Islet of Langerhans (tissue), 1 donor: ENCODE measurements around the gene CCDC182.
A peak's percentile ranks its signal among the peaks of the same experiment; 100 is the strongest.

Experiments used
- FAIRE-seq: peaks from one replicate; lab custom pipeline; 2011; peaks lifted over from hg19 to GRCh38; lab: Jason Lieb, UNC

Gene CCDC182

DNA sequence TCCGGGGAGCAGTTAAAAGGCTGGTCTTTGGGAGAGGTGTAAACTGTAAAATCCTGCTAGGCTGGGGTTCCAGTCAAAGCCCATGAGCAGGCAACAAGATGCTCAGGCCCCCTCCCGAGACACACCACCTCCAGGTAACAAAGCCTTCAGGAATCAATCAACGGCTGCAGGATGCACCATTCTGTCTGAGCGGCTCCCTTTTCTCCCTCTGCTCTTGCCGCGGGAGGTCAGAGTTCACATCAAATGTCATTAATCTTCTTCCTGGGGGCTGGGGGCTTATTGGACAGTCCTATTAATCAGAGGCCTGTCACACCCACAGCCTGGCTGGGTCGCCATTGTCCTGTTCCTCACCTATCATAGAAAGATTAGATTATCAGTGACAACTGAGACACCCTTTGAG lies 11.9 kb upstream of the CCDC182 start:
- no peak for FAIRE-seq

DNA sequence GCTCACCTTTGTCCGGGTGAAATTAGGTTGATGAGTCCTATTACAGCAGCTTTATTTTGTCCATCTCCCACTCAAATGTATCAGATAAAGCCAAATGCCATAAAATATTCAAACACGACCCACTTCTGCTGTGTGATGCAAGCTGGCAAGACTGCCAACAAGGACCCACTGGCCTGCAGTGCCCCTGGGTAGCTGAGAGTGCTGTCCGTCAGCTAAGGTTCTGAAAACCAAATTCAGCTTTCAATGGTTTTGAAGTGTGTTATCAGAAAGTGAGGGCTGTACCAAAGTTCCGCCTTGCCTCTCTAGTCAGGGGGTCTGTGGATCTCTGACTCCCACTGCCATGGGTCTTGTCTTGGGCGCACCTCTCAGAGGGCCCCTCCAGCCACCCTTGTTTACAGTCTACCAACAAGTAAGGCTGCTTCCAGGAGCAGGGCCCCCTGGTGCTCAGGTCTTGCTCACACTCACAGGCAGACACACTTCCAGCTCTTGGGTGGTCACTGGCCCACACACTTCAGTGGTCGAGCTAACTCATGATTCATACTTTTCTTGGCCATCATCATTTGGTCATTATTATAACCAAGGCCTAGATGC lies 10.5 kb upstream of the CCDC182 start:
- no peak for FAIRE-seq

DNA sequence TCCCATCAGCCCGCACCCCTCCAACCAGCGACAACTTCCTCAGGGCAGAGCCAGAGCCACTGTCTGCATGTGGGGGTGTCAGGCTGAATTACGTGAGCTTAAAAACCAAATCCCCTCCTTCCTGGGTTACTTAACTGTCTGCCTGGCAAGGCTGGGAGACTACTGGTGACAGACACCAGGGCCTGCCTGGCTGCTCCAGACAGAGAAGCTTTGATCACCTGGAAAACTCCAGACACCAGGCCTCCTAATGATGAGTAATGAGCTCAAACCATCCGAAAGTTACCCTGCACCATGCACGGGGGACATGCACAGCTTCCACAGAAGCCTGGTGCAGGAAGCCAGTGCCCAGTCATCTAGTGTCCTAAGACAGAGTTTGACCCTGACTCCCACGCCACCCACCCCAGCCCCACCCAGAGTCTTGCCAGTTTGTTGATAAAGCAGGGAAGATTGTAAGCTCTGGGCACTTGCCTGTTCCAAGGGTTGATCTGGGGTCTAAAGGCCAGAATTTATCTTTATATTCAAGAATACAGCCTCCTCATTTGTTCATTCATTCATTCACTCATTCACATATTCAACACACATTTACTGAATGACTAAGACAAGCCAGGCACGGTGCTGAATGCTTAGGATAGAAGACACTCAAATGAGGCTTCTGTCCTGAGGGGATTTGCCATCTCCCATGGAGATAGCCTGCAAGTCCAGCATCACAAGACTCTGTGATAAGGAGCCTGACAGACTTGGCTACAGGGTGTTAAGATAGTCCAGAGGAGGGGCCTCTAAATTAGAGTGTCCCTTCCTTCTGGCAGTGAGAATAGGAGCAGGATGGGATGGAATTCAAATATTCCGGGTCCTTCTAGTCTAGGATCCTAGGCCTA lies 7.2 kb upstream of the CCDC182 start:
- FAIRE-seq, result no peak

DNA sequence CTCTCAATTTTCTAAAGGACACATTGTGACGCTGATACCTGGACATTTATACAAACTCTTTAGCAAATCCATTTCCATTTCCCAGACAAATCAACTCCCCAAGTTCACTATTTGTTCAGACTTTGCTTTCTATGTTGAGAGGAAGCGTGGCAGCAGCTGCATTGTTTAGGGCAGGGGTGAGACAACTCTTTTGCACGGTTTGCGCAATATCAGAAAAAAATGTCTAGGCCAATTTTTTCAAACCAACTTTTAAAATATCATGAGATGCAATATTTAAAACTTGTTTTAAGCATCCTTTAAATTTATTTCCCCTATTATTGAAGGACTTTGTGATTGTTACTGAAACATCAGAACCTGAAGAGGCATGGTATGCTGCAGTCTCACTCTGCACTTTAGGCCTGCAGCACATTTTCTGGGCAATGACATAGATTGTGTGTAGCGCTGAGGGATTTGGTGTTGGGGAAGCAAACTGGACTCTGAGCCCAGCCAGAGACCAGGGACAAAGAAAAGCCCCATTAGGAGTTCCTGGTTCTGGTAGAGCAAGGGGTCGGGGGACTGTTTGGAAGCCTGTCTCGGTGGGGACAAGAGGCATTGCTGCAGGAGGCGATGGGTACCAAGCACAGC lies 6.4 kb upstream of the CCDC182 start:
- no peak for FAIRE-seq

DNA sequence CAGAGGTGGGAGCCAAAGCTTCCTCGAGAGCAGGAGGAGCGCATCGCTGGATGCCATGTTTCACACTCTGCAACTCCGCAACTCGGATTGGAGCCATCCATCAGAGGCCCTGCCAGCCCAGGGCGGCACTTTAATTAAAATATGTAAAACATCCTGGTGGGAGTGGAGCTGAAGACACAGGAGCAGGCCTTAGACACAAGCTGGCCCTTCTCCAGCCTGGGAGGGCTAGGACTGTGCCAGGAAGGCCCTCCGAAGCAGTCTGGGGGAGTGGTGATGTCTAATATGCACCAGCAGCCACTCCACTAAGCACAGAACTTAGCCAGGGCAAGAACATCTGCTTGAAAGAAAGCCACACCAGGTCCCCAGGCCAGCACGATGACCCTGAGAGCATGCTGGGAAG lies 5.8 kb upstream of the CCDC182 start:
- FAIRE-seq, result no peak

DNA sequence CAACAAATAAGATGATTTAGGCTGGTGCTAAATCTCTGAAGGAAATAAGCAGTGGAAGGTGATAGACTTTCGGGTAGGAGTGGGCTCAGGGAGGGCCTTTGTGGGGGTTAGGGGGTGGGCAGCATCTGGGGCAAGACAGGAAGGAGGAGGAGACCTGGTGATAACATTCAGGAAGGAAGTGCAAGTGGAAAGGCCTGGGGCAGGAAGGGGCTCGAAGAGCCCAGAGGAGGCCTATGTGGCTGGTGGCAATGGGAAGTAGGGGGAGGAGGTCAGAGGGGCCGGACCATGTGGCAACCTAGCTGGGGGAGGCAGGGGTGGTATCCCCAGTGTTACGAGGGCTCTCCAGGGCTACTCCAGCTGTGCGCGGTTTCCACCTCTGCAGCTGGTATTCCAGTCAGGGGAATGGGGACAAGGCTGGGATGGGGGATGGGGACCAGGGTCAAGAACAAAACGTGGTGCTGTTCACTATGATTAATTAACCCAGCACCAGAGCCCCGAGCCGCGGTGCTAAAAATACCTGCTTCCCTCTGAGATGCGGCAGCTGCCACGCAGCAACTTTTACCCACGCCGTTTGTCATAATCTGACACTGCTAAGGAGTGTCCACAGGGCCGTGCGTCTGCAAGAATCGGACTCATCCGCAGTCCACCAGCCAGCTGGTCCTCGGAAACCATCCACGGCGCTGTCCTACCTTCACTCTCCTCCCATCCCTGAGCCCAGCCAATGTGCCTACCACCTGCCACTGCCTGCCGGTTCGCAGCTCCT lies 5.2 kb upstream of the CCDC182 start:
- FAIRE-seq, result no peak

DNA sequence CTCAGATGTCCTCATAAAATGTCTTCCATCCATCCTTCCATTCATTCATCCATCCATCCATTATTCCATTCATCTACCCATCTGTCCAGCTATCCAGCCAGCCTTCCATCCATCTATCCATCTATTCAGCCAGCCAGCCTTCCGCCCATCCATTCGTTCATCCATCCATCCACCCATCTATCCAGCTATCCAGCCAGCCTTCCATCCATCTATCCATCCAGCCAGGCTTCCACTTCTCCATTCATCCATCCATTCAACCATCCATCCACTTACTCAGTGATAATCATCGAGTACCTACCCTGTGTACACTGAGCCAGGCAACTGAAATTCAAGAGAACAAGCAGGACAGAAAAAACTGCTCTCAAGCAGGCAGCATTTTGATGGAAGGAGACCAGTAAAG lies 4.6 kb upstream of the CCDC182 start:
- FAIRE-seq, result no peak

DNA sequence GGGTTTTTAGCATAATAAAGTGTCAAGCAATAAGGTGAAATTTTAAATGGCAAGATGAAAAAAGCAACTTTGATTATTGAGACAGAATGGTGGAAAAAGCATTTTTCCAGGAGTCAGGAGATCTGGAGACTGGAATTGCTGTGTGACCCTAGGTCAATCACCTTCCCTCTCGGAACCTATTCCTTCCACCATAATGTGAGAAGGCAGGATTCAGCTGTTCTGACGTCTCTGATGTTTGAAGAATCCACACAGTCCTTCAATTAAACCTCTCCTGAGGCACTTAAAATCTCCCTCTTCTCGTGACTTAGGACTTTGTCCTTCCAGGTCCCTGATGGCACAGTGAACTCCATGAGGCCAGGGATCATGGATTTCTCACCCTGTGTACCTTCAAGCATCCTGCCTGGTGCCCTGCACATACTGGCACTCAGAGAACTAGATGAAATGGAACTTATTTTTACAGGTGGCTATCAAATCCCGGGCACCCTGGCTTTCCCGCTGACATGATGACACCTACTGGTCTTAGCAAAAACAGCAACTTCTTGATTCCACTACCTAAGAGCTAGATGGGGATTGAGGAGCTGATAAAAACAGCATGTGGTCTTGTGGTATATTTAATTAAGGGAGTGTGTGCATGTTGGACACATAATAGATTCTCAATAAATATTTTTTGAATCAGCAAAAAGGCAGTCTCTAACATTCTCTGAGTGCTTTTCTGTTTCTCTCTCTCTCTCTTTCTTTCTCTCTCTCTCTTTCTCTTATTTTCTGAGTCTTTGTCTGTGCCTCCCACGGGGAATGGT lies 2.3 kb upstream of the CCDC182 start:
- peak; percentile 79 for FAIRE-seq

DNA sequence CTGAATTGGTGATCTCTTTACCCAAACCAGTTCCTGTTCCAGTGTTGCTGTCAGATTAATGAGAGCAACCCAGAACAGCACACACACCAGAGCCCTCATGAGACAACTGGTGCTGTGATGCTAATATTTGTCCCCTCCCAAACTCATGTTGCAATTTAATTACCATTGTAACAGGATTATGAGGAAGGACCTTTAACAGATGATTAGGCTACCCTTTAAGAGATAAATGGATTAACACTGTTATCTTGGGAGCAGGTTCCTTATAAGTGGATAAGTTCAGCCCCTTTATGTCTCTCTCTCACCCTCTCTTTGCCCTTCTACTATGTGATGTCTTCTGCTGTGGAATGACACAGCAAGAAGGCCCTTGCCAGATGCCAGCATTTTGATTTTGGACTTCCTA lies 1.1 kb upstream of the CCDC182 start:
- FAIRE-seq, result no peak

DNA sequence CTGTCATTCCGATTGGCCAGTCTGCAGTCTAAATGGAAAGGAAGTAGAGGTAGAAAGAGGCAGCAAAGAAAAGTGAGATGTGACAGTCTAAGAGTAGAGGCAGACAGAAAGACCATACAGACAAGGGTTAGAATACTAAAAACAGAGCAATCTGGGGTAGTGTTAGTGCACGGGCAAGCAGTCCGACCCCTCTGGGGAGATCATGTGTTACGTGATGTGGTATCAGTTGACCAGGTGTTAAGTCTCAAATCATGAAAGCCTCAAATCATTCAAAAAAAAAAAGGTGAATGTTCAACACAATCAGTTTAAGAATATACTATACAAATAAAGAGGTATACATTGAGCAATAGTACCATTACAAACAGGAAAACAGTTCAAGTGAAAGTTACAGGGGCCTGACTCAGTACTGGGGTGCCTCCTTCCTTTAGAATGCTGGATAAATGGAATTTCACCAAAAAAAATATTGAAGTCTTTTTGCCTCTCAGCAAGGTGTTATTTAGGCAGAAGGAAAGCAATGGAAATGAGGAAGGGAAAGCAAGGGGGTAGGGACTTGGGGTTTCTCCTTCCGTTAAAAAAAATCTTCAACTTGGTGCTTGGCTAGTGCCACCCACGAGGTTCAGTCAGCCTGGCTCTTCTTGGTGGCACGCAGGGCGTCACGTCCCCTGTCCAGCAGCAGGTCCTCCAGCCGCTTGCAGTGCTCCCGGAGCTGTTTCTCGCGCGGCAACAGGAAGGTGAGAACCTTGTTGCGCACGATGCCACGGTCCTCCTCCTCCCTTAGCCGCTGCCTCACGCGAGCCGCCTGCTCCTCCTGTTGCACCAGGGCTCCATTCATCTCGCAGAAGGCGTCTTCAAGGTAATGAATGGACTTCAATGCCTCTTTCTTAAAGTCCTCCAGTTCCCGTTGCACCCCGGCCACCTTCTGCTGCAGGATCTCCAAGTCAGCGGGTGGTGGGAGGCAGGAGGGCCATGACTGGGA lies 616 bp downstream of the CCDC182 start:
- no peak for FAIRE-seq

DNA sequence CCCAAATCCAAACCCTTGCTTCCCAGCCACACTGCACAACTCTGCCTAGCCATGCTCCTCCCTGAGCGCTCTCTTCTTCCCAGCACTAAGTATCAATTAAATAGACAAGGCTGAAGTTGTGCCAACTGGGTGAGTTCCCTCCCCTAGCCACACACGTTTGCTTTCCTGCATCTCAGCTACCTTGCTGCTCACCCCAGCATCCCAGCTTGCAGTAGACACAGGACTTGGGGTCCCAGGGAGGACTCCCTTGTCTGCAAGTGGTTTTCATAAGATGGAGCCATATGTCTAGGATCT lies 4.9 kb downstream of the CCDC182 start:
- FAIRE-seq, result no peak

DNA sequence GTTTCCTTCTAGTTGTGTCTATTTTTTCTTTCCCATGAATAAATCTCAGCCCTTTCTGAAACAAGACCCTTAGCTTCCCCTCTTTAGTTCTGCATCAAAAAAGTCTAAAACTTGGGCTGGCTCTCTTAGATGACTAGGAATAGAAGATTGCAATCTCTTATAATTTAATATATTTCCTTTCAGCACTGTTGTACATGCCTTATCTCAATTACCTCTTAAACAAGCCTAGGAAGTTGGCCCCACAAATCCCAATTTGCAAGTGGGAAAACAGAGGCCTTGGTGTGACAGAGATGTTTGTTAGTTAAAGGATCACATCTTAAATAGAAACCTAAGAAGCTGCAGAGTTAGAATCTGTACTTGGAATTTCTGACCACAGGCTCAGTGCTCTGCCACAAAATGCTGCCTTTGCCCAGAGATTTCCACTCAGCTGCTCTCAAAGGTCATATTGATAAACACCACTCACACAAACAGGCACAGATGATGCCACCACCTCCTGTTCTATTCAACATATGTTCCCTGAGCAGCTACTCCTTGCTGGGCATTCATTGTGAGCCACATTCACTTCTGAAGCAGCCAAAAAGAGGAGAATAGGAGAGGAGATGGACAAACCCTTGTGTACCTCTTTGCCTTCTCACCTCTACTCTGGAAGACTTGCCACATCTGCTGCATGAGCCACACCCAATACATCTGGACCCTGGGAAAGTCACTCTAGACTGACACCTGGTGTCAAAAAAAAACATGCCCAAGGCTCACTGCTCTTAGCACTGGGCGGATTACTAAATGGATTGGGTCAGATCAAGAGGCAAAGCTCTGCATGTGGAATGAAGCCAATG lies 5.5 kb downstream of the CCDC182 start:
- FAIRE-seq, result no peak

DNA sequence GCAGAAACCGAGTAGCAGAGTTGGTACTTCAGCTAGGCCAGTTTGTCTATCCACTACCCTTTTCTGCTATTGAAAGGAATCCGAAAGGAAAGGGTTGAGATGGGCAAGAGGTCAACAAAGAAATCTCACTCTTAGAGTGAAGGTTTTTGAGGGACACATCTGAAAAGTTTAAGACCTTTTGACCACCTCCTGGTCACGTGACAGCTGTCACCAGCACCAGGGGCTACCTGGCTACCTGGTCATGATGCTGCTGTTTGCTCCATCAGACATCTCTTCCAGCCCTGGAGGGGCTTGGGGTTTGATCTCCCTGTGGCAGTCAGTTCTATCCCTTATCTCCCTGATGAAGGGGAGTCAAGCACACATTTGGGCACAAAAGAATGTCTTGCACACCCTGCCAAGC lies 7.6 kb downstream of the CCDC182 start:
- FAIRE-seq, result no peak

DNA sequence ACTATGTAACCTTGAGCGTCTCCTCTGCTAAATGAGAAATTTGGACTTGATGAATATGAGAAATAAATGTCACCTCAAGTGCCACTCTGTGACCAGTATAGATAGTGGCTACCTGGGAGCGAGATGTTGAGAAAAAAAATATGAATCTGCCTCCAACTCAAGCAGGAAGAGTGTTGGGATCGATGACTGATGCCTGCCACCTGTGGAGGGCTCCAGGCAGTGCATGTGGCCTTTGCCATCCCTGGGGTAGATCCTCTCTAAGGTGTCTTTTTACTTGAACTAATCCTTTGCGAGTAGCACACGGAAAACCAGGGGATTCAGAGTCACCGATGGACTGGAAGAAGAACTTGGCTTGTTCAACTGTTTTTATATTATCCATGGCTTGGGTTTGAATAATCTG lies 9.4 kb downstream of the CCDC182 start:
- no peak for FAIRE-seq

DNA sequence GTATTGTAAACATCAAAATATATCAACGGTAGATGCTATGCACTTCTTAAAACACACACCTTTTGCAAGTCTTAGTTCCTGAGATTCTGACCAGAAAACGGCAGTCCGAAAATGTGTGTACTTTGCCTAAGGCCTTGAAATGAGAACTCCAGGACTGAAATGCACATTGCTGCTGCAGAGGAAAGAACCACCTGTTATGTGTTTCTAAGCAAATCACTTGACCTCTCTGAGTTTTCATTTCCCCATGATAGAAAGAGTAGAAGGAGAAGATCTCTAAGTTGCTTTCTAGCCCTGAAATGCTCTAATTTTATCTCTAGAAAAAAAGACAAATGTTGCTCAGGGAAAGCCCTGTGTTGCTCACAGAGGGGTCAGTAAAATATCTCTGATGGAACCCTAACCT lies 9.9 kb downstream of the CCDC182 start:
- FAIRE-seq, result no peak

DNA sequence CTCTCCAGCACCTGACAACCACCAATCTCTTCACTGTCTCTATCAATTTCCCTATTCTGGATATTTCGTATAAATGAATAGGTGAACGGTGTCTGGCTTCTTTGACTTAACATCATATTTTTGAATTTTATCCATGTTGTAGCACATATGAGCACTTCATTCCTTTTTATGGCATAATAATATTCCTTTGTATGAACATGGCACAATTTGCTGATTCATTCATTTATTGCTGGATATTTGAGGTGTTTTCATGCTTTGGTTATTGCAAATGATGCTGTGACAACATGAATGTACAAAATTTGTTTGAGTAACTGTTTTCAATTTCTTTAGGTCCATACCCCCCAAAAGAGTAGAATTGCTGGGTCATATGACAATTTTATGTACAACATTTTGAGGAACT lies 12.0 kb downstream of the CCDC182 start:
- FAIRE-seq, result no peak

DNA sequence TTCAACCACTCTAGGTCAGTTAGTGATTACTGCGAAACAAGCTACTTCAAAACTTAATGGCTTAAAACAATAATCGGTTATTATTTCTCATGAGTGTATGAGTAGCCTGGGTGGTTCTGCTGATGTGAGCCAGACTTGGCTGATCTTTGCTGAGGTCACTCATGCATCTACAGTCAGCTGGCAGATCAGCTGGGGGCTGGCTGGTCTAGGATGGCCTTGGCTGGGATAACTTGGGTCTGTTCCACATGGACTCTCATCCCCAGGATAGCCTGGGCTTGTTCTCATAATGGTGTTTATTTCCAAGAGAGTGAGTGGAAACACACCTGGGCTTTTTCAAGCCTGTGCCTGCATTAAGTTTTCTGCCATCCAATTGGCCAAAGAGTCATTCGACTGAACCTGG lies 13.0 kb downstream of the CCDC182 start:
- FAIRE-seq, result no peak

DNA sequence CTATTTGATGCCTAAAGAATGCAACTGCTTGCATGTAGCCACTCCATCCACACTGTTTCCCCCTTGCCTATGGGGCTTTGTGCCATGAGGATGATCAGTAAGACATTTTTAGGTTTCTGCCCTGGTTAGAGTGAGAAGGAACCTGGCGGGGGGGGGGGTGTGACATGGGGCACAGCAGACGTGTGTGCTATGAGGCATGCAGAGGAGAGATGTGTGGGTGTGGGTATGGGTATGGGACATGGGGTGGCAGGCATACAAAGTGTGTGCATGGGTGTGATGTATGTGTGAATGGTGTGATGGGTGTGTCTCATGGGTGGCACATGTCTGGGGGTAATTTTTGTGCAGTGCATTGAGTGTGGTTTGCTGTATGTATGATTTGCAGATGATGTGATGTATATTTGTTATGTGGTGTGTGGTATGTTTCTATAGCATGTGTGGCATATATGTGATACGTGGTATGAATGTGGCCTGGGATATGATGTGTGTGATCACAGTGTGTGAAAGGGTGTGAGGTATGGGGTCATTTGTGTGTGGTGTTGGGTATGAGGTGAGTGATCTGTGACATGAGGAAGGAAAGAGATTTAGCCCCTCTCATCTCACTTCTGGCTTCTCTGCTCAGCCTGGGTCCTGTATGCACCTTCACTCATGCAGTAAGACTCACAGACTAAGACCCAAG lies 14.9 kb downstream of the CCDC182 start:
- no peak for FAIRE-seq

DNA sequence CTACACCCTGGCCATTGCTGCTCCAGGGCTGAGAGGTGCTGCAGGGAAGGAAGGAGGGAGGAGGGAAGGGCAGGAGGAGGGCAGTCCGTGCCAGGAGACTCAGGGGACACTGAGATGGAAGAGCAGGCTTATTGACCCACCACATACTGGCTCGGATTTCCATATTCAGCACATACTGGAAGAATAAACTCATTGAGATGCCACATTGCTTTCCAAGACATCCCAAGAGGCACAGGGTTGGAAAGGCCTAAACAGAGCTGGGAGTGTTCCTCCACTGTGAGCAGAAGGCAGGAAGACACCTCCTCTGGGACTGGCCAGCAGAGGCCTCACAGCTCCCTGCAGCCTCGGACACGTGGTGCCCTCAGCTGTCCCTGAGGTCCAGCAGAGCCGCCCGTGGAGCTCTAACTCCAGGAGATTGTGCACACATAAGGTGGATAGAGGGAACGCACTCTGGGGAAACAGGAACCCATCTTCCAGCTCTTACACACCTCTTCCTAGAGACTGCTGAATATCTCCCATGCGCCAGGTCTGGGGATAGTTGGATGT lies 17.4 kb downstream of the CCDC182 start:
- FAIRE-seq, result no peak
